HL-60 (cell line): ENCODE measurements around the gene SLC34A2.

ENCODE experiments used
- DNase-seq, 2 experiments: peaks; one replicate each; pipeline ENCODE4 v3.0.0-alpha.2; 2010 to 2020; ENCODE audit warnings: low read depth in 1 of 2, low spot score in 1 of 2
- H3K27ac ChIP-seq: fragments of 250-450 bp; sonication (Bioruptor Pico); replicated peaks from 2 replicates; pipeline ENCODE4 v1.5.1; 2020; ENCODE audit warnings: mild to moderate bottlenecking, moderate library complexity
- H3K27me3 ChIP-seq: fragments of 250-450 bp; sonication (Bioruptor Pico); 2 replicates; pipeline ENCODE4 v1.5.1; 2021; ENCODE audit warnings: mild to moderate bottlenecking, moderate library complexity; ENCODE audit not compliant: insufficient read depth, poor library complexity, severe bottlenecking
- H3K4me3 ChIP-seq: replicated peaks from 2 replicates; pipeline ENCODE4 v1.5.1; 2011; ENCODE audit warnings: mild to moderate bottlenecking, control low read depth, low read length; ENCODE audit not compliant: insufficient read depth
- GABPA ChIP-seq: IDR thresholded peaks from 2 replicates; pipeline ENCODE4 v1.6.1; 2012; ENCODE audit warnings: low read depth
- POLR2AphosphoS5 ChIP-seq: IDR thresholded peaks from 2 replicates; pipeline ENCODE4 v1.6.1; 2012; ENCODE audit warnings: low read depth
- REST ChIP-seq: IDR thresholded peaks from 2 replicates; pipeline ENCODE4 v1.6.1; 2012; ENCODE audit warnings: low read depth; ENCODE audit not compliant: insufficient replicate concordance
- SPI1 ChIP-seq: IDR thresholded peaks from 2 replicates; pipeline ENCODE4 v1.6.1; 2012; ENCODE audit warnings: low read depth, mild to moderate bottlenecking, borderline replicate concordance
- TF ChIP-seq, protein P1 (sequence below): IDR thresholded peaks from one replicate; pipeline ENCODE4 v1.5.1; 2011; ENCODE audit warnings: low read length, control low read depth, inconsistent platforms; ENCODE audit not compliant: insufficient read depth

SLC34A2 gene

DNA sequence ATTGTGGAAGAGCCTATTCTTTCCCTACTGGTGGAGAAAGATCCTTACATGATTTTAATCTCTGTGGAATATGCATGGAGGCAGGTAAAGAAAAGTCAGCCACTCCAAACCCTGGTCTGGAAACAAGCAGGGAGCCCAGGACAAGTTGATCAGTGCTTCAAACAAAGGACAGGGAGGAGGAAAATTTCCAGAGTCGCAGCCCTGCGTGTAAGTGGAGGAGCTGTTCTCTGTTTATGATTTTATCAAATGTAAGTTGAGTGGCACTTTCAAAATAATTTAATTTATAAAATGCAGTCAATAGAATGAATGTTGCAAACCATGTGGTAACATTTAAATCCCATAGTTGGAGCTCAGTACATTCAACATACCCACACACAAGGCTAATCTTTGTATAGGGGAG is 57.0 kb downstream of the SLC34A2 start:
- no peak for DNase-seq
- H3K4me3 ChIP-seq: no peak overlapping the region
- H3K27ac ChIP-seq: no peak overlapping the region
- H3K27me3 ChIP-seq: no peaks in the 10 kb centered on the region
- TF ChIP-seq GABPA (no peak), SPI1 (no peak)
- TF ChIP-seq, protein P1, sequence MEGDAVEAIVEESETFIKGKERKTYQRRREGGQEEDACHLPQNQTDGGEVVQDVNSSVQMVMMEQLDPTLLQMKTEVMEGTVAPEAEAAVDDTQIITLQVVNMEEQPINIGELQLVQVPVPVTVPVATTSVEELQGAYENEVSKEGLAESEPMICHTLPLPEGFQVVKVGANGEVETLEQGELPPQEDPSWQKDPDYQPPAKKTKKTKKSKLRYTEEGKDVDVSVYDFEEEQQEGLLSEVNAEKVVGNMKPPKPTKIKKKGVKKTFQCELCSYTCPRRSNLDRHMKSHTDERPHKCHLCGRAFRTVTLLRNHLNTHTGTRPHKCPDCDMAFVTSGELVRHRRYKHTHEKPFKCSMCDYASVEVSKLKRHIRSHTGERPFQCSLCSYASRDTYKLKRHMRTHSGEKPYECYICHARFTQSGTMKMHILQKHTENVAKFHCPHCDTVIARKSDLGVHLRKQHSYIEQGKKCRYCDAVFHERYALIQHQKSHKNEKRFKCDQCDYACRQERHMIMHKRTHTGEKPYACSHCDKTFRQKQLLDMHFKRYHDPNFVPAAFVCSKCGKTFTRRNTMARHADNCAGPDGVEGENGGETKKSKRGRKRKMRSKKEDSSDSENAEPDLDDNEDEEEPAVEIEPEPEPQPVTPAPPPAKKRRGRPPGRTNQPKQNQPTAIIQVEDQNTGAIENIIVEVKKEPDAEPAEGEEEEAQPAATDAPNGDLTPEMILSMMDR: no peak

DNA sequence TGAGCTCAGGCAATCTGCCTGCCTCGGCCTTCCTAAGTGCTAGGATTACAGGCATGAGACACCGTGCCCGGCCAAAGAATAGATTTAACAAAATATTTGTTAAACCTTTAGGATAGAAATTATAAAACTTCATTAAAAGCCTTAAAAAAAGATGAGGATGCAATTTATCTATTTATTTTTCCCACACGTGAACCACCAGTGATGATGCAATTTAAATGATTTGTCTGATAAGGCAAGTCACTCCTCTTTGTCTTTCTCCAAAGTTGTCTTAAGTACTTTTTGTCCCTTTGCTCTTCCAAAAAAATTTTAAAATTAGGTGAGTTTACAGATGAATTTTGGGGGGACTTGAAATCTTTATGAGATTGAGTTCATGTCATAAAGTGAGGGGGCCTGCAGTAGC is 58.2 kb downstream of the SLC34A2 start:
- TF ChIP-seq REST (no peak), SPI1 (no peak), GABPA (no peak), POLR2AphosphoS5 (no peak)
- TF ChIP-seq, protein P1: no peak
- no peak for DNase-seq
- Histone ChIP-seq H3K4me3 (no peak overlapping the region), H3K27ac (no peak overlapping the region), H3K27me3 (no peaks in the 10 kb centered on the region)

DNA sequence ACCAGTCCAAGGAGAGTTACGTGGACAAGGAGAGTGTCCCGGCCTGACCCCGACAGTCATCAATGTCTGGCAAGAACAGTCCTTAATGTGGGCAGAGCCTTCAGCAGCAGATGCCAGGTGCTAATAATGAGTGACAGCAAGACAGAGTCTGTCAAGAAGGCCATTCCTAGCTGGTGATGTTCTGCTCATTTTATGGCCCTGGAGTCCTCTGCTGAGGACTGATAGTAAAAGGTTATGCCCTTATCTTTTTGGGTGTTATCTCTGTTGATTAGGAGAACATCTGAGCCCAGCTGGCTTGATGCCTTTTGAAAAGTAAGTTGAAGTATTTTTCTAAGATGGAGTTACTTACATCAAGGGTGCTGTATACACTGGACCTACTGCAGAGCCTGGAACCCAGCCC is 67.3 kb downstream of the SLC34A2 start:
- no peak for DNase-seq
- H3K4me3 ChIP-seq: no peak overlapping the region
- H3K27ac ChIP-seq: no peak overlapping the region
- no peaks in the 10 kb centered on the region for H3K27me3 ChIP-seq
- TF ChIP-seq GABPA (no peak), SPI1 (no peak), POLR2AphosphoS5 (no peak), REST (no peak)
- TF ChIP-seq, protein P1: no peak

DNA sequence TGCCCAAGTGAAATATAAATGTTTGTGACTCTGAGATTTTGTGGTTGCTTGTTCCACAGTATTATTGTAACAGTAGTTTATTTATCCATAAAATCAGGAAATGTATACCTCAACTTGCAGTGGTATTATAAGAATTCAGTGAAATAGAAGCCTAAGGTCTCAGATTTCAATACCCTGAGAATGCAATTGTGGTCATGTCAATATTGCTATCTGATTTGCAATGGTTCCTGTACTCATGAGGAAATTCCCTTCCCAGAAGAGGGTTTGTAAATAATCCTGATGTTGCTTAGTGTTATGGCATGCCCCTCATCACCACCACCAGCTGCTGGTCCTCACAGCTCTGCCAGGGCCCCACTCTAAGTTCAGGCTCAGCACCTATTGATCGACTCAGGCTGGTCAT is 67.8 kb downstream of the SLC34A2 start:
- DNase-seq: no peak

More for the DNA sequence above, 67.8 kb downstream of the SLC34A2 start:
- no peak overlapping the region for H3K4me3 ChIP-seq
- TF ChIP-seq SPI1 (no peak), POLR2AphosphoS5 (no peak), GABPA (no peak), REST (no peak)
- TF ChIP-seq, protein P1: no peak
- H3K27me3 ChIP-seq: no peaks in the 10 kb centered on the region
- H3K27ac ChIP-seq: no peak overlapping the region
